Measurements from ENCODE around the gene RHO. TPM values are rescaled to one million over a fixed set of nuclear protein-coding genes. Genes with fewer than 3 reads are reported as not detected.

The RHO gene
- polyA plus RNA-seq, 1 donor, result 0.10 TPM

DNA sequence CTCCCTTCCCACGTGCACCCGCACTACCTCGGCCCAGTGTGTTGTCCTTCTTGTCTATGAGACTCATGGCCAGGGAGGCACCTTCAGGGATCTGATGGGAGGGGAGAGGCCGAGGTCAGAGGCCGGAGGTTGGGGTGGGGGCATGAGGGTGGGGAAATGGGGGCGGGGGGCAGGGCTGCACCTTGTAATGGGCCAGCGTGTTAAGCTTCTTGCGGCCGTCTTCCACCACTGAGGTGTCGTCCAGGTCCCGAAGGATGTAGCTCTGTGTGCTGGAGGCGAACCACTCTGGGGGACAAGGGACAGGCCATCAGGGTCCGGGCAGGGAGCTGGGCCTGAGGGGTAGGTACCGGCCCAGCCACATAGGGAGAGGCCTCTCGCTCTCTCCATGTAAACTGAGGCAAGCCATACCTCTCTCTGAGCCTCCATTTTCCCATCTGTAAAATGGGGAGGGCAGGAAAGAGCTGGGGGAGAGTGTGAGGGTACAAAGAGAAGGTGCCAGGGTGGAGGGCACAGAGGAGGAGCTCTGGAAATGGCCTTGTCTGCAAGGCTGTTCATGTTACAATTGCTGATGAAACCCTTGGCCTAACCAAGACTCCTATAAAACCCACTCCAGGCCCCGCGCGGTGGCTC is 33.3 kb downstream of the RHO start:
- DNase-seq, result no peak

DNA sequence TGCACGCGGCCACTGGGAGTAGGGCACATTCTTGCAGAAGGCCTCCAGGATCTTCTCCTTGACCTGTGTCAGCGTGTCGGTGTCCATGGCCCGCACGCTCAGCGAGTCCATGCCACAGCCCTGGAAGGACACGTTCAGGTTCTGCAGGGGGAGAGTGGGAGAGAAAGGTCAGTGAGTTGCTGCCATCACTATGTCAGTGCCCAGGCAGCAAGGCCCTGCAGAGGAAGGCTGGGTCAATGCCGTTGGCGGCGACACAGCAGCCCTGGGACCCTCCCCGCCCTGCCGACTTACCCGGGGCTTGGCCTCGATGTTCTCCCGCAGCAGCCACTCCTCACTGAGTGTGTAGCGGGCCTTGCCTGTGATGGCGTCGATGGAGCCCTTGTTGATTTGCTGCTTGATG is 34.4 kb downstream of the RHO start:
- DNase-seq, result no peak

DNA sequence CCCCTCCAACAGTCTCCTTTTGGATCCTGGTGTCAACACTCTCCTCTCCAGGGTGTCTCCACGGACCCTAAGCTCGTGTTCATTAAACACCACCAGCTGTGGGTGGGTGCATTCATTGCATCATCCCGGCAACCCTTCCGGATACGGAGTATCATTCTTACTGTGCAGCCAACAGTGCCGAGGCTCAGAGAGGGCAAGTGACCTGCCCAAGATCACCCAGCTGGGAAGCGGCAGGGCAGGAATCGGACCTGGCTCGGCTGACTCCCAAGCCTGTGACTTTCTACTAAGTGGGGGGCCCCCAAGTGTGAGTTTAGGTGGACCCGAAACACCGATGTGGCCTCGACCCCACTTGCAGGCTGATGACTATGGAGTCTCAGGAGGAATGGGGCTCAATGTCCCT is 34.9 kb downstream of the RHO start:
- no peak for DNase-seq

DNA sequence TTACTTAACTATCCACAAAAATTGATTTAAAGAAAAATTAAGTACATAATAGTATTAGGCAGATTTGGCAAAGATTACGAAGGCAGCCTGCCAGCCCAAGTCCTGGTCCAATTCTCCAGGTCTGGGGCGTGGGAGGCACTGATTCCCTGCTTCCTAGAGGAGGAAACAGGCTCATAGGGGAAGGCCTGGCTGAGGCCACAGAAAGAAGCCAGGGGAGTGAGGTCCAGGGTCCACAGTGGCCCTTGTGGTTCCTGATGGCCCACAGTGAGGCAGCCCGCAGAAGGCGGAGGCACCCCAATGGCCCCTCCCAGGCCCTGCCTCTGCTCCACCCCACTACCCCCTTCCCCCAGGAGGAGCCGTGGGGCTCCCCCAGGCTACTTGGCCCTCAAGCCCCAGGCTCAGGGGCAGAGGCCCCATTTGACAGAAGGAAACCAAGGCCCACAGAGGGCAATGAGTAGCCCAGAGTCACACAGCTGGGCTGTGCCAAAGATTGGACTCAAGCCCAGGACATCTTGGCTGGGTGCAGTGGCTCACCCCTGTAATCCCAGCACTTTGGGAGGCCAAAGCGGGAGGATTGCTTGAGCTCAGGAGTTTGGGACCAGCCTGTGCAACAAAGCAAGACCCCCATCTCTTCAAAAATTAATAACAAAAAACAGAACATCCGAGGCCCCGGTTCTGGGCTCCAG is 35.6 kb downstream of the RHO start:
- no peak for DNase-seq

DNA sequence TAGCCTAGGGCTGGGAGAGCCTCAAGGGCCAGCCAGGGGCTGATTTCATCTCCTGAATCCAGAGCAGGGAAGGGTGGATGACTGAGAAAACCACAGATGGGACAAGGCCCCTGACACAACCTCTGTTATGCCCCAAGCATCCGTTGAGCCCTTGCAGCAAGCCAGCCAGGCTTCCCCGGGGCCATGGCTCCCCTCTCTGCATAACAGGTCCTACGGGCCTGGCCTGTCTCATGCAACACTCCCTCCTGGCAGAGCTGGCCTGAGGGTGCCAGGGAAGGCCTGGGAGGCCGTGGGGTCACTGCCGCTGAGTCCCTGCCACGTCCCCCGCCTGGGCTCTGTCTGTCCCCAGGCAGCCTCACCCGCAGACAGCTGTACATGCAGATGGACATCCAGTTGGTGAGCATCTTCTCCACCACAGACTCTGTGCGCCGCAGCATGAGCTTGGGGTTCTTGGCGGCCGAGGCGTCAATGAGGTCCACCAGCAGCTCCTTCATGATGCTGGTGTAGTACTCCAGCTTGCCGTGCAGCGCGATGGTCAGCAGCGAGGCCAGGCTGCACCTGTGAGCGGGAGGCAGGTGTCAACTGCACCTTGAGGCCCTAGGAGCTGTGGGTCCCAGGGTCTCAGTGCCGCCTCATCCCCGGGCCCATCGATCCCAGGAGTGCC is 36.7 kb downstream of the RHO start:
- DNase-seq, result no peak

DNA sequence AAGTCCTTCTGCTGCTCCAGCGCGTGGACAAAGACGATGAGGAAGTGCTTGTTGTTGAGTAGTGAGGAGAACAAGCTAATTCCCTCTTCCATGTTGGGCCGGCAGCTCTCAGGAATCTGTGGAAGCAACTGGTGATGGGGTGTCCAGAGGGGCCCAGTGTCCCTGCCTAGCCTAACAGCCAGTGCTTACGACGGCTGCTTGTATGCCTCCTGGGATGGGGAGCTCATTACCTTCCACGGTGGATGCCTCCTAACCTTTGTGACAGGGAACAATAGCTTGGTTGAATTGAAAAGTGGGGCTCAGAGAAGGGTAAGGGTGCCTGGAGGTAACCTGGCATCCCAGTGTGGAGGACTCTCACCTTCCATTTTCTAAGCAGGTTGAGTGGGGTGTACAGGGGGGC is 37.5 kb downstream of the RHO start:
- no peak for DNase-seq

DNA sequence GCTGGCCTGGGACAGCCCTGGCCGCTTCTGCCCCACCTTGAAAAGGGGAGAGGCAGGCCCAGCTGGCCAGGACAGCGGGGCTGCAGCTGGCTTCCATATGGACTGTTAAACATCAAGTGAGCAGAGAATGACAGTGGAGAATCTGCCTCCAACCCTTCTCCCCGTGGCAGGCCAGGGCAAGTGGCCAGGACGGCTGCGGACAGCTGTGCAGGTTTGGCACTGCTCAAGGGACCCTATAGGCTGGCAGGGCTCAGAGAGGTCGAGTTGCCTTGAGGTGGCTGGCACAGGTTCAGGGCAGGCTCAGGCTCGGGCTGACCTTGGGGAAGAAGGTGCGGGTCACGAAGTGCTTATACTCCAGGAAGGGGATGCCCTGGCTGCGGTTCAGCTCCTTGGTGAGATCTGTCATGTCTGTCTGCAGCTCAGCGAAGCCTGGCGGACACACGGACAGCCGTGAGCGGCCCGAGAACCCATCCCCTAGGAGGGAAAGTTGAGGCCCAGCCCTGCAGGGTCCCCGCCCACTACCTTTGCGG is 38.8 kb downstream of the RHO start:
- DNase-seq, result peak; percentile 56

DNA sequence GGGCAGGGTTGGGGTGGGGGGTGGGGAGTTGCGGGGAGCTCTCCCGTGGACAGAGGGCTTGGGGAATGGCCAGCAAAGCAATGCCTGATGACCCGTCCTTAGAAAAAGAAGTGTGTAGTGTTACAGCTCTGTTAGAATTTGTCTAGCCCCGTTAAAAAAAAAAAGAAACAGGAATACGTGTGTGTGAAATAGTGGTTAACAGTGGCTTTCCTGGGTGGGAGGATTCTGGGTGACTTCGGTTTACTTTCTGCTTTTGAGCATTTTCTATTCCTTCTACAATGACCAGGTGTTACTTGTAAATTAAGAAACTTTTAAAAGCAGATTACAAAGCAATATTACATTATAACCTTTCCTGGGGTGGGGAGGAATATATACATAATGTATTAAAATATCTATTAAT is 39.5 kb downstream of the RHO start:
- DNase-seq, result no peak

DNA sequence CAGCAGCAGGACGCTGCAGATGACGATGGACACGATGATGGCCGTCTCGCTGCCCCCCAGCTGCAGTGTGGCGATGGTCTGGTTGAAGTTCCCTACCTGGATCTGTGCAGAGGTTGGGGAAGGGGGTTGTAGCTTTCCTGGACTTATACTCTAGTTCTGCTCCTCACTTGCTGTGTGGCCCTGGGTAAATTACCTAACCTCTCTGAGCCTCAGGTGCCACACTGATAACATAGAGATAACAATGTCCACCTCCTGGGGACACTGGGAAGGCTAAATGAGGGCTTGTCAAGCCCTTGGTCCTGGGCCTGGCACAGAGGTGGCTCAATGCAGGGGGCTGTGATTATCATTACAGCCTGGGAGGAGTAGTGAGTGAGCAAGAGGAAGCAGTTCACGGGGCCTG is 41.4 kb downstream of the RHO start:
- no peak for DNase-seq

DNA sequence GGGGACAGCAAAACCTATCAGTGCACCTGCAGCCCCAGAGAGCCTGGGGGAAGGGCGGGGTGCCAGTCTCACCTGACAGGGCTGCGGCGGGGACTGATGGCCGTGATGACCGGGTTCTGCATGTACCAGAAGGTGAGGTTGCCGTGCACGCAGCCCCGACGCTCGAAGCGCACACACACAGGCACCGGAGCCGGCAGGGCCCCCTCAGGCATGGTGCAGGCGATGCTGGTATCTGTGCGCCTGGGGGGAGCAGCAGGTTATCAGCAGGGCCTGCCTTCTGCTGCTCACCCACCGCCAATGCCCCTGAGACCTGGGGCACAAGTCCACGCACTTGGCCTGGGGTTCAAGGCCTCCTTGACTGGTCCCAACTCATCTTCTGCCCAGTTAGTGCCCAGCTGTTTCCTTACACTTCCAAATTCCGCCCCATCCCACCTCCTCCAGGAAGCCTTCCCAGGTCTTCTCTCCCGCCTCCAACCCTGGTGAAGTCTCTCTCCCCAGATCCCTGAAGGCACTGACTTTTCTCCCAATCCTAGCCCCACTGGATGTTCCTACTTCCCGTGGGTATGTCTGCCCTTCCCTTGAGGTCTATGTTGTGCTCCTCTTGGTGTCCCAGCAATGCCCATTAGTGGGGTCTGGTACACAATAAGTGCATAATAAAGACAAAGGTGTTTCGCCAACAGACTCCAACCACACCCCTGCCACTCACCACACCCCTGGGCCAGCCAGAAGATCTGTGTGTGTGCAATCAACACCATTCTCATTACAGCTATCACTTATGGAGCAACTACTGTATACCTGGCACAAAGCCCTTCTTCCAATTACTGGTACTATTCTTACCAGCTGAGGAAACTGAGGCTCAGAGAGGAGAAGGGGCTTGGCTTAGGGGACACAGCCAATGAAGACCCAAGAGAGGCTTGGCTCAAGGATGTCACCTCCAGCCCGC is 43.4 kb downstream of the RHO start:
- DNase-seq, result no peak

DNA sequence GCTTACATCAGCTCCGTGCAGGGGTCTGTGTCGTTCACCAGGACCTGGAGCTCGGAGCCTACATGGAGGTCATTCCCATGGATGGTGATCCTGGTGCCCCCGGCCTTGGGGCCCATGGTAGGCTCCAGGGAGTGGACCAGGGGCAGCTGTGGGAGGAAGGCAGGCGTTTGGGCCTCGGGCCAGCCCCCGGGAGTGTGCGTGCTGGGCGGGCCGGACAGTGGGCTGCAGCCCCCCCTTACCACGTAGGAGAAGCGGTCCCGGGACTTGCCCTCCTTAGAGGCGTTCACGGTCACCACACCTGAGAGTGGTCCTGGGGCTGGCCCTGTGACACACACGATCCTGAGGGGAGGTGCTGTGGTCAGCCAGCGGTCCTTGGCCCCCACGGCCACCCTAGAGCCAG is 44.2 kb downstream of the RHO start:
- DNase-seq, result no peak

DNA sequence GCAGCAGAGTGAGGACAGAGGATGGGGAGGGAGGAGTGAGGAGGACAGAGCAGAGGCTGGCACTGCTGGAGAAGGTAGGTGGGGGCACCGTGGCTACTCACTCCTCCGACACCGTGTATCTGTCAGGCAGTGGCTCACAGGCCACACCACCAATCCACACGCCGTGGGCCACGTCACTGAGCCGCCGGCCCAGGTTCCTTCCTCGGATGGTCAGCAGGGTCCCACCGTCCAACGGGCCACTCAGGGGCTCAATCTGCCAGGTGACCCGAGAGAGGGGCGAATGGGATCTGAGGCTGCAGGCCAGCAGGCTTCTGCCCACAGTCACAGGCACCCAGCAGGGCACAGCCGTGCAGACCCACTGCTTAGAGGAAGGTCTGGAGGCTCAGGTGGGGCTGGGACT is 45.1 kb downstream of the RHO start:
- DNase-seq, result no peak

DNA sequence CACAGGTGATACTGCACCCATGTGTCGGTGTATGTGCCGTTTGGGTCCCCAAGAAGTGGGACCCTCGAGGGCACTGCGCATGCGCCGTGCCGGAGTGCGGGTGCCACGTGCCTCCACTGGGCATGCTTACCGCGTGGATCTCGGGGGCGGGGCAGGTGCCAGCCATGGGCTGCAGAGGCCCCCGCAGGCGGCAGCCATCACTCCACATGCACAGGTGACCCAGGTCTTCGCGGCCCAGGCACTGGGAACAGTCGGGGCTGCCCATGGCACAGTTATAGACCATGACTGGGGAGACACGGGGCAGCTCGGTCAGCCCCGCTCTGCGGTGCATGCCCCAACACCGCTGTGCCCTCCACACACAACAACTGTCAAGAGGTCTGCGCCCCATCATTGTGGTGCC is 45.8 kb downstream of the RHO start:
- DNase-seq, result no peak

DNA sequence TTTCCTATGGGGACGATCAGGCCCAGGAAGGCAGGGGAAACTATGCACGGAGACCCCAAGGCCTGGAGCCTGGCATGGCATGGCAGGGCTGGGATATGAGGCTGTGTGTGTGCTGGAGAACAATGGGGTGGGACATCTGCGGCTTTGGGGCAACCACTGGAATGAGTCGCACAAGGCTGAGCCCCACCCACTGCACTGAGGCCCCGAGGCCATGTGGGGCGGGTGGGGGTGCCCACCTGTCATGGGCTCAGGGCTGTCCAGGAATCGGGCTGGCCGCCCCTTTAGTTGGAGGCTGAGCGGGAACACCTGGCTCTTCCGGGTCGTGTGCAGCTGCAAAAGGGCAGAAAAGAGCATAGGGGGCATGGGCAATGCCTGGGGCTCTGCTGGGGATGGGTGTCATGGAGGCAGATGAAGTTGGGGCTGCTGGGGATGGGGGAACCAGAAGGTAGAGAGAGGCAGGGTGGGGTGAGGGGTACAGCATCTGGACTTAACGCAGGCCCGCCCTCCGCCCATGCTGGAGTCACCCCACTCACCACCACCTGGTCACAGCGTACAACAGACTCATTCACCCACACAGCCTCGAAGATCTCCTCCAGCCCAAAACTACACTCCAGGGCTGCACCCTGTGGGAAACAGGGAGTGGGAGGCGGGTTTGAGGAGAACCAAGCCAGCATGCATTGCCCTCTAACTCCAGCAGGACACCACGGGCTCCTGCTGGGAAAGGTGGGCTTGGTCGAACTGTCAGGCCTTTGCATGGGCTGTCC is 47.0 kb downstream of the RHO start:
- no peak for DNase-seq

DNA sequence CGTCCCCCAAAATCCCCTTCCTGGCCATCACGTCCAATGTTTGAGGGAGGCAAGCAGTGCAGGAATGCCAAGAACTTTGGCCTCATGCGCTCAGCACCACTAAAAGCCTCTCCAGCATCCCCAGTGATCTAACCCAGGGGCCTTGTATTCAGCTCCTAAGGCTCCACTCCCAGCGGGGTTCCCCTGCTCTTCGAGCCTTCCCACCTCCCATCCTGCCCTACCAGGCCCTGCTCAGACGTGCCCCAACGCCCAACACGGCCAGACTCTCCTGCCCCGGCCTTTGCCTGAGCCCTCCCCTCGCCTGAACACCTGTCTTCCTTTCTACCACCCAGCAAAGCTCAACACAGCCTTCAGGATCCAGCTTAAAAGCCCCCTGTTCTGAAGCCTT is 47.6 kb downstream of the RHO start:
- no peak for DNase-seq

DNA sequence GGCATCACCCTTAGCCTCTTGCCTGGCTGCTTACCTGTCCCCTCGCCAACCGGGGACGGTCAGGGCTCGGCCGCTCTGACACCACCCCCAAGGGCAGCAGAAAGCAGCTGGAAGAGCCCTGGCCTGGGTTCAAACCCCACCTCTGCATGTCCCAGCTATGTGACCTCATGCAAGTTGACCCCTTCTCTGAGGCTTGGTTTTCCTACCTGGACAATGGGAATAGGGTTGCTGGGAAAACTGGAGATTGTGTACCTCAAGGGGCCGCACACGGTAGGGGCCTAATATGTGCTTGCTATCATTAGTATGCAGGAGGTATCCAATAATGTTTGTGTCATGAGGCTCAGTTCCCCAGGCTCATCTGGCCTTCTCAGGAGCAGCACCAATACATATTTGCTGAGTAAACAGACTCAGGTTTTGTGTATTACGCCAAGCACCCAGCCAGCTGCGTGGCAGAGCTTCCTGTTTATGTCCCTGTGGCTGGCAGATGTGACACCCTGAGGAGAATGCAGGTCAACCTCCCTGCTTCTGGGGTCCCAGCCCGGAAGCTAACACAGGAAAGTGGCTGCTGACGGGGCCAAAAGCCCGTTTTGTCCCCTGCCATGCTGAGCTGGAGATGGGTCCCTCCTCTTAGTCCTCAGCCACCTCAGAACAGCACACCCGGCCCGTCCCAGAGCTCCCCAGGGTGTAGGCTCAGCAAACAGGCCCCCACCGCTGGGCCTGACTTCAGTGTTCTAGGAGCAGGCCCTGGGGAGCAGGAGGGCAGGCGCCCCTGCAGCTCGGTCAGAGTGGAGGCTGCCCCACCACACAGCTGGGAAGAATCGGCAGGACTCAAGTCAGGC is 48.3 kb downstream of the RHO start:
- no peak for DNase-seq

DNA sequence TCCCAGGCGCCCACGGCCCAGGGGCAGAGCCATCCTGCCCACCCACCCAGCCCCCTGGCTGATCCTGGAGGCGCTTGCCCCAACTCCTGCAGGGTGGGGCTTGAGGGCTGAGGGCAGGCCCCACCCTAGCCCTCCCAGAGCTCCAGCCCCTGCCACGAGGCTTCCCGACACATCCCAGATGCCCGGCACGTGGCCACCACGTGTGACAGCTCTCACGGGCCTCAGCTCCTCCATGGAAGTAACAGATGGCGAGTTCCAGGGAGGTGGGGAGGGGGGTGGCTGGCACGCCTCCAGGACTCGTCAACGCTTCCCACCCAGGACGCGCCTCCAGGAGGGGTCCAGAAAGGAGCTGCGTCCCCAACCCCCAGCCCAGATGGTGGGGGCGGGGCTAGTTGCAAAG is 48.9 kb downstream of the RHO start:
- peak; percentile 66 for DNase-seq

DNA sequence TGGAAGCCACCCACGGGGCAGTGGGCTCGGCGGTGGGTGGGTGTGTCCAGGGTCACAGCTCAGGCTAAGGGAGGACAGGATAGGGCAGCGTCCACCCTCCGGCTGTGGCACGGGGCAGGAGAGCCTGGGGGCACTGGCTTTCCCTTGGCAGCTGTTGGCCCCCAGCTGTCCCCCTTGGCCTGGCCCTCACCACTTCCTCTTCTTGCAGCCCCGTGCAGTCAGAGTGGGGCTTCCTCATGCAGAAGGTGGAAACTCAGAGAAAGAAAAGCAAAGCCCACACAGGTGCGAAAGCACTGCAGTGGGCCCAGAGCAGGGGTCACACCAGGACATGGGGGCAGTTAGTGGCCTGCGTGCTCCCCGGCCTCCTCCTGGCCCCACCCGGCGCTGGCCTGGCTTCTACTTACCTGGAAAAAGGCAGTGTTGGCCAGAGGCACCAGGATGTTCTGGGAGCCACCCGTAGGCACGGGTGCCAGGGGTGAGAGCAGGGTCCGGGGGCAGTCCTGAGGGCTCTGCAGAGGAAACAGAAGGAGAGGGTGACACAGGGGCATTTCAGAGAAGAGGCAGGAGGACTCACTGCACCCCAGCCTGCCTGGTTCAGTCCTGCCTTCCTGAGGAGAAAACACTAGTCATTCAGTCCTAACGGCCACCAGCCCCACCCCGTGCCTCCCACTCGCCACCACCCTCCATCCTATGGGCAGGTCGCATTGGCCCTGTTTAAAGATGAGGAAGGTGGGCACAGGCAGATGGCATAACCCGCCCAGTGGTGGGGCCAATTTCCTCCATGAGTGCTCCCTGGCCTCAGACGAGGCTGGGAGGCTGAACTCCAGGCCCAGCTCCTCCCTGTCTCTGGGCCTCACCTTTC is 49.7 kb downstream of the RHO start:
- DNase-seq, result no peak

DNA sequence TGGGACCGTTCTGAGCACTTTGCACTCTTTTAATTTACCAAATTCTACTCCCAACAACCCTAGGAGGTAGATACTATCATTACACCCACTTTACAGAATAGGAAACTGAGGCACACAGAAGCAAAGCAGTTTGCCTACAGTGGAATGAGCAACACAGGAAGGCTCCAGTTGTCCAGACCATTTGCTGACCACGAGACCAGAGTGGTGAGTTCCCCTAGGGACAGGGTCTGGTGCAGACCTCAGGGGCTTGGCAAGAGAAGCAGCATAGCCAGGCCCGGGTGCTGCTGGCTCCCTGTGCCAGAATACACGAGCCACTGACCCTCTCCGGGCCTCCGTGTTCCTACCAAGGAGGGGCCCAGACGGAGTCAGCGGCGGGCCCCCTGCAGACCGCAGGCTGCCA is 51.6 kb downstream of the RHO start:
- no peak for DNase-seq

DNA sequence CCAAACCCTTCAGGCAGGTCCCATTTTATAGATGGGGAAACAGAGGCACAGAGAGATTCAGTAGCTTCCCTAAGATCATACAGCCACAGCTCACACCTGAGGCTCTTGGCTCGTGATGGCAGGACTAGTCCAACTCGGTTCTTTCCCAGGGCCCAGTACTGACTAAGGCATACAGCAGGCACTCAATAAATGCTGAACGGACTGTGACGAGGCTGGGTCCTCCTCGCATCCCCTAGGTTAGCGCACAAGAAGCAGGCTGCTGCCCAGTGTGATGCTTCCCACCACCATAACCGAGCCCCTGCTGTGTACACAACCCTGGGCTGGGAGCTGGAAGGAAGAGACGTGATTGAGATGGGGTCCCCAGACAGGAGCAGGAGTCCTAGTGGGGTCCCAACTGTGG is 53.2 kb downstream of the RHO start:
- no peak for DNase-seq

Measured in hindlimb muscle (tissue), 1 donor.